ENCODE measurements around the gene GABARAPL1. TPM values are rescaled to one million over a fixed set of nuclear protein-coding genes. Genes with fewer than 3 reads are reported as not detected.

Gene GABARAPL1
- total RNA-seq, 4 donors from 2014 or later = 116 to 168 (median 160) TPM

- Histone ChIP-seq H3K27me3 (no peaks in the 10 kb centered on the region), H3K4me1 (no peaks in the 10 kb centered on the region), H3K4me3 (no peak overlapping the region), H3K9me3 (peaks cover 0 to 3% (median 0%) of the 10 kb centered on the region in 4 donors), H3K36me3 (no peaks in the 10 kb centered on the region), H3K27ac (no peak overlapping the region)
- WGBS, 2 donors = 92 to 93% methylated on average over 2 of the region's 2 CpGs
- no peak for TF ChIP-seq EP300 (IDR thresholded peaks at IDR 0.05)
- TF ChIP-seq POLR2A (IDR thresholded peaks at IDR 0.05) = no peak
- no peak for TF ChIP-seq CTCF (IDR thresholded peaks at IDR 0.05)
- no peak for DNase-seq (ENCODE audit: low spot score in 2 of 2)
Measured at GRCh38 chr12:10272467-10272866, 59.8 kb downstream of the GABARAPL1 start.

Other genes with a start within 250 kb of the GABARAPL1 start
- 1 to 10 TPM in 1 of 4 donors, under 1 TPM in 2, not detected in 1; 0.22 to 6.1 (median 0.78) TPM for gene CLEC12A, start 241.5 kb upstream of the GABARAPL1 start, total RNA-seq
- not detected for gene CLEC1B, start 213.8 kb upstream of the GABARAPL1 start, total RNA-seq
- gene CLEC12B, start 202.2 kb upstream of the GABARAPL1 start, total RNA-seq = under 1 TPM in 1 of 4 donors, not detected in 3; 0.42 TPM
- gene CLEC9A, start 182.2 kb upstream of the GABARAPL1 start, total RNA-seq = under 1 TPM in 1 of 4 donors, not detected in 3; 0.21 TPM
- gene CLEC1A, start 113.9 kb upstream of the GABARAPL1 start, total RNA-seq = 10 to 100 TPM in 1 of 4 donors, 1 to 10 TPM in 3; 6.0 to 19.4 (median 8.4) TPM
- gene CLEC7A, start 82.7 kb upstream of the GABARAPL1 start, total RNA-seq = 10 to 100 TPM in 1 of 4 donors, 1 to 10 TPM in 3; 4.0 to 13.5 (median 7.9) TPM
- gene OLR1, start 40.7 kb upstream of the GABARAPL1 start, total RNA-seq = 10 to 100 TPM in 1 of 4 donors, 1 to 10 TPM in 2, under 1 TPM in 1; 0.84 to 18.1 (median 2.2) TPM
- under 1 TPM in 1 of 4 donors, not detected in 3; 0.21 TPM for gene TMEM52B, start 33.8 kb upstream of the GABARAPL1 start, total RNA-seq
- gene KLRD1, start 95.0 kb downstream of the GABARAPL1 start, total RNA-seq = 1 to 10 TPM in 3 of 4 donors, under 1 TPM in 1; 0.90 to 2.4 (median 1.4) TPM
- 1 to 10 TPM in 2 of 4 donors, under 1 TPM in 1, not detected in 1; 0.60 to 2.9 (median 1.2) TPM for gene KLRK1, start 177.2 kb downstream of the GABARAPL1 start, total RNA-seq
- gene KLRC4, start 196.9 kb downstream of the GABARAPL1 start, total RNA-seq = not detected
- gene KLRC3, start 207.7 kb downstream of the GABARAPL1 start, total RNA-seq = not detected
- gene KLRC2, start 223.1 kb downstream of the GABARAPL1 start, total RNA-seq = not detected
- not detected for gene KLRC1, start 240.5 kb downstream of the GABARAPL1 start, total RNA-seq

All from tibial nerve (tissue), 4 donors.